GM18870 (cell line): ENCODE data around the gene GRID1.
"Not testable (repeated sequence)": the region's sequence is repeated elsewhere in the genome, so short reads cannot be mapped to it uniquely, and the experiment has no call there.

Source experiments
- ATAC-seq: cut with Tn5 transposase; IDR thresholded peaks from one replicate; pipeline ENCODE4 v1.9.1; 2021; ENCODE audit warnings: moderate library complexity; ENCODE audit not compliant: unreplicated experiment

GRID1 gene

DNA sequence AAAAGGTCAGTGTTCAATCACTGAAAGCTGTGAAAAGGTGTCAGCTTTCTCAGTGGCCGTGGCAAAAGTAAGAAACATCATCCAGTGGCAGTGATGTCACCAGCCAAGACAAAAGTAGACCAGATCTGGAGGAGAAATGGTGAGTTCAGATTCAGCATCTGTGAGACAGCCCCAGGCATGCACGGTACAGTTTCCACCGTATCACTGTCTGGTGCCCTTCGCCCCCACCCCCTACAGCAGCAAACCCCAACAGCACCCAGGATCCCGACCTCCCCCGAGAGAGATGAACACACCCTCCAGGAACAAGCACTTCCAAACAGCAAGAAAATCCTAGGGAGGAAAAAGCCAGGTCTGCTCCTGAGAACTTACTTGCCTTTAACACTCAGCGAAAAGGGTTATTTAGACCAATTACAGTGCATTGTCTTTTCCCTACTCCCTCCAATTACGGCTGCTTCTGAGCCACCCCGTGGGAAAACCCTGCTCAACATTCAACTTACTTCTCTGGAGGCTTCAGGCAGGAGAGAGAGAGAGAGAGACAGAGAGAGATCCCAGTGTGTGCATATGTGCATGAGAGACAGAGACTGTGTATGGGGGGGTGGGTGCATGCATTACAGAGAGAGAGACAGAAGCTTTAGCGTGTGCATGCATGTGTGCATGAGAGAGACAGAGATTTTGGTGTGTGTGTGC lies 189.6 kb downstream of the GRID1 start:
- ATAC-seq = no peak

DNA sequence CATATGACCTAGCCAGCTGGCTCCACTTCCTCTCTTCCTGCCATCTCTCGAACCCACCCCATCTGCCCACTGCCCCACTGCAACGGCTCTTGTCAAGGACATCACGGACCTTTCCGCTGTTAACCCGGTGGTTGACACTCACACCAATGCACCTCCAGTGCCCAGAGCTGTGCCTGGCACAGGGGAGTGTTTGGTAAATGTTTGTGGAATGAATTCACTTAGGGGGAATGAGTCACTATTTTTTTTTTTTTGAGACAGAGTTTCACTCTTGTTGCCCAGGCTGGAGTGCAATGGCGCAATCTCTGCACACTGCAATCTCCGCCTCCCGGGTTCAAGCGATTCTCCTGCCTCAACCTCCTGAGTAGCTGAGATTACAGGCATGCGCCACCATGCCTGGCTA lies 191.1 kb downstream of the GRID1 start:
- not testable (repeated sequence) for ATAC-seq

DNA sequence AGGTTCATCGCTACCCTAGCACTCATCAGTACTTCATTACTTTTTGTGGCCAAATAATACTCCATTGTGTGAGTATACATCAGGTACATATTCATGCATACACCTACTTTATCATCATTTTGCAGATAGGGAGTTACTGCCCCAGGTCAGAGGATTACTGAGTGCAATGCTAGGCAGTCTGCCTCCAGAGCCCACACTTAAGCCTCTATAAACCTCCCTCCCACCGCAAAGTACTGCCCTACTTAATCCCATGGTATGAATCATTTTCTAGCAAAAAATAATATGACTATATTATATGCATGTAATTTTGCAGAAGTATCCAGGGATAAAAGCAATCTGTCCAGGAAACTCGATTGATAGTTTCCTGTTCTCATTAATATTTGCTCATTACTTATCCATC lies 194.3 kb downstream of the GRID1 start:
- no peak for ATAC-seq

DNA sequence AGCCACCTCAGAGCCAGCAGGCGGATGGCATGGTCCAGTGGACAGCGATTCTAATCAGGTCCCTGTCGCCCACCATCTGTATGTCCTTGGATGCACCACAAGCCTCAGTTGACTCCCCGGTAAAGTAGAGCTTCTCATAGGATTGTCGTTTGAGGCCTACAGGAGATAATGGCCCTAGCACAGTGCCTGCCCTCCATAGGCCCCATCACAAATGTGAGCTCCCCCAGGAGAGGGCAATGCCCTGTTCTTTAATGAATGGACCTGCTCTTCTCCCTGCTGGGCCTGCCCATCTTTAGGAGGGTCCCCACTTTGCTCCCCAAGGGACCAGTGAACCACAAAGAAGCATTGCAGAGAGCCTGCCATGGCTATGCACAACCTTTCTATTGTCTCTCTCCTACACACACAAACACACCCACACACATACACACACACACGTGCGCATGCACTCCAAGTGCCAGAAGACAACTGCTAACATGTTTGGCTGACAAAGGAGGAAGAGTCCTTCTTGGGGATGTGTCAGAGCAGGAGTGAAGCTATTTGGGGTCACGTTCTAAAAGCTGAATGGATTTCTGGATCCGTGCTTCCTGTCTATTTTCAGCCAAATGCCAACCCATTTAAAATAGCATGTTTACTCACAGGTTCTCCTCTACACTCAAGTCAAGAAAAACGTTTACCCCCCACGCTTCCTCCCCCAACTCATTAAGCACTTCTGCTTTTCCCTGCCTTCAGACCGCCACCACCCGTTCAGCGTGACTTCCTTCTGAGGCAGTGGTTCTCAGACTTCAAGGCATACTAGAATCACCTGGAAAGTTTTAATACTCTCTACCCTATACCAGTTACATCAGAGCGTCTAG lies 196.1 kb downstream of the GRID1 start:
- ATAC-seq = no peak

DNA sequence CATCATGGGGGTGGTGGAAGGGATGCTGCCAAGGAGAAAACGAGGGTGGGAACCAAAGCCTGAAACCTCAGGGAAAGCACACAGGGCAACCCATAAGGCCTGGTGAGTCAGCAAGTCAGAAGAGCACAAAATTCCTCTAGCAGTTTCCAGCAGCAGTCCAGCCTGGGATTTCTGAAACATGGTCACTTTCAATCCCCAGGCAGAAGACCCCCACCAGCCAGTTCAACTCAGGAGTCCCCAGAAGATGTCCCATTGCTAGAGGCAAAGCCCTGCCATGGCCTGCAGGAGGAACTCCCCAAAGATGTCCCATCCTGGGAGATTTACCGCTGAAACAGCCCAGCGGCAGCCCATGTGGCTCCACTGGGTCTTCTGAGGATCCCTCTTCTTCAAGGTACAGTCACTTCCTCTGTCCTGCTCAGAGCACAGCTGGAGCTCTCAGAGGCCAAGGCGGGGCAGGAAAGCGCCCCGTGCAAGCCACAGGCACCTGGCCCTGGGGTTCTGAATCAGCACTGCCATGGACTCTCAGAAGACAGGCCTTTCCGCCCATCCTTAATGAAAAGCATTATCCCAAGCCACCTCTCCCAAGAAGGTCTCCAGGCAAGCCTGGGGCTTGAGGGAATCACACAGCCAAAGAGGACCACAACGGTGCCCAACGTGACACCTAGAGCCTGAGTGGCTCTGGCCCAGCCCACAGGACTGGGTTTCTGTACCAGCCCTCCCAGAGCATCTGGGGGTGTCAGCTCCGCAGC lies 196.9 kb downstream of the GRID1 start:
- no peak for ATAC-seq

DNA sequence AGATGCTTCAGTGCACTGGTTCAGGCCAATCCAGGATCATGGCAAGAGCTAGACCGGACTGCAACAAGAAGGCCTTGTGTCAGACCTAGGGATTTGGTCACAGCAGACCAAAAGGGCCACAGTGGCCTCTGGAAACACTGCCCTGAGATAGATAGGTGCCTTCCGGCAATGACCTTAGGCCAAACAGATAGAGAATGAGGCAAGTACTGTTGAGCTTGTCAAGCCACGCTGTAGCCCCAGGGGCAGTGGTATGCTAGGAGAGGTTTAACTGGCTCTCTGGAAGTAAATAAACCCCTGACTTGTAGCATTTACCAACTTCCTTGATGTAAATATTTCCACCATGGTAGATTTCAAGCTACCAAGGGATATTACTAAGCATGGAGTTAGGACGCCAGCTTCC lies 197.5 kb downstream of the GRID1 start:
- ATAC-seq = no peak

DNA sequence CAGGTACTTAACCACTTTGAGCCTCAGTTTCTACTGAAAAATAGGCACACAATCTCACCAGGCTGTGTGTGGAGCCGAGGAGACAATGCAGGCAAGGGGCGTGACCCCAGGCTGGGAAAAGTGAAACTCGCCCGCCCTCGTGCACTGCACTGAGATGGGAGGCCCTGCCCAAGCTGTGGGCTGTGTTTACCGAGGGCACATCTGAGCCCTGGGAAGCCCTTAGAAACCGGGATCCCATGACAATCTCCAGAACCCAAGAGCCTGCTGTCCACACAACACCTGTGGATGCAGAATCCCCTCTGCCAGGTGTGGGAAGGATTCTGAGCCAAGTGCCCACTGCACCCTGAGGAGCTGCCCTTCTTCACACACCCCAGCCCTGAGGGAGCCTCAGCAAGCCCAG lies 198.3 kb downstream of the GRID1 start:
- no peak for ATAC-seq

DNA sequence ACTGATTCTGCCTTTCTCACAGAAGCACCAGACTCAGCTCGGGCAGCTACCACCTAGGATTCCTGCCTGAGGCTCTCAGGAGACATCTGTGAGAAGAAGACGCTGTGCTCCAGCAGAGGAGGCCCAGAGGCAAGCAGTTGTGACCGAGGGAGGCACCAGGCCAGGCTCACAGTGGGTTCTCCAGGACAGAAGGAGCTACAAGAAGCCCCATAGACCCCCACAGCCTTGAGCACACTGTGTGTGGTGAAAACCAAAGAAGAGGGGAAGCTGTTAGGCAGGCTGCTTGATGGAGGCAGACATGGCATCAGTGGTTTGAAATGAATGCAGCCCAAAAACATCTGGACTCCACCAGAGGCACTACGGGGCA lies 198.8 kb downstream of the GRID1 start:
- ATAC-seq = no peak

DNA sequence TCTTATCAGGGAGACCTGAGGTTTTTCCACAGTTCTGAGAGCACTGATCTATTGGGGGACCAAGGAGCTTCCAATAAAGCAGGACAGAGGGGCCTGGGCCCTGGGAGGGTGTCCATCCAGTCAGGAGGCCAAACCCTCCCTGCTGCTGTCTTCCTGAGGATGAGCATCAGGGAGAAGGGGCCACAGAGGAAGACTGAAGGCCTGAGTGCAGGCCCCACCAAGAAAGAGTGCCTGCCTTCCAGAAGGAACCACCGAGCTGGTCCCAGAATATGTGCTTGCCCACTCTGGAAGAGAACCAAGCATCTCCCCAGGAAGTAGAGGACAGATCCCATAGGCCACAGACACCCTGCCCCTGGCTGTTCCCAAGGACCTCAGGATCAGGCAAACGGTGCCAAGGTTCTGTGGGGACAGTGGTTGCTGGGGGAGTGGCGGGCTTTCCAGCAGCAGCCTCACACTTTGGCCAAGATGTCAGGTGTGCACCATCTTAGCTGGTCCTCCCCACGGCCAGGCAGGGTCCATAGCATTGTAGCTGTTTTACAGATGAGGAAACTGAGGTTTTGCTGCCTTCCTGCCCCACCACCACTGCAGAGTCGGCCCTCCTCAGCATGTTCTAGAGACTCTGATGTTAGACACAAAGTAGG lies 199.4 kb downstream of the GRID1 start:
- no peak for ATAC-seq

DNA sequence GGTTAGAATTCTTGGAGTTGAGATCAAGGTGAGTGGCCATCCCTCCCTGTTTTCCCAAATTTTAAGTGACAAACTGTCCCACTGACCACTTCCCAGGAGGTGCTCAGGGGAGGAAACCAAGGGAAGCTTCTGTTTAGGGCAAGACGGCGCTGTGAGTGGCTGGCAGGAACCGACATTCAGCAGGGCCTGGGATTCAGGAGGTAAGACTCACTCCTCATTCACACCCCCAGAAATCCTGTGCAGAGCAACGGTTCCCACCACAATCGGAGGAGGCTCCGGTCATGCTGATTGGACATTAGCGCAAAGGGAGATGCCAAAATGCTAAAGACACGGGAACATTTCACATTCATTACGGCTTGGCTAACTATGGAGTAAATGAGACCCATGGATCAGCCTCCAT lies 200.9 kb downstream of the GRID1 start:
- ATAC-seq = no peak

DNA sequence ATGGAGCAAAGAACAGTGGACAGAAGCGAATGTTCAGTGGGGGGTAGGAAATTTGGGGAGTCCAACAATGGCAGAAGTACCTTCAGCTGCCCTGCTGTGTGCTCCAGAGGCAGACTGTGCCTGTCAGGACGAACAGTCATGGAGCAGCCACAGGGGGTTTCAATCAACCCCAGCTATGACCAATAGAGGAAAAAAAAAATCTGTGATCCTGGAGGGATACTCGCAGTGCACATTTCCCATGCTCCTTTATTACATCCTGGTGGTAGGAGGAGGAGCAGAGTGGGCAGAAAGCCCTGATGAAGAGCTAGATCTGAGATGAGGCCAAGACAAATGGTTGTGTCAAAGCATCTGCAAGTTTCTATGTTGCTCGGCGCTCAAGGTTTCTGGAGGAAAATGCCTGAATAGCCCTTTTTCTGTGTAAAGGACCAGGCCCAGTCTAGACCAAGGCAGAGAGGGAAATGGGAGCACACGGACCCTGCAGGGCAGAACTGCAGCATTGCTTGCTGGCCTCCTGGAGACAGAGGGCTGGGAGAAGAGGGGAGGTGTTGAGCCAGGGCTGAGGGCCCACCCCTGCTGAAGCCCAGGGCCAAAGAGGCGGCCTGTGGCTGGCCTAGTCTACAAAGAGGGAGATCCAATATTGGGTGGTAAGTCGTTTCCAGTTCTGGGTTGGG lies 201.5 kb downstream of the GRID1 start:
- no peak for ATAC-seq

DNA sequence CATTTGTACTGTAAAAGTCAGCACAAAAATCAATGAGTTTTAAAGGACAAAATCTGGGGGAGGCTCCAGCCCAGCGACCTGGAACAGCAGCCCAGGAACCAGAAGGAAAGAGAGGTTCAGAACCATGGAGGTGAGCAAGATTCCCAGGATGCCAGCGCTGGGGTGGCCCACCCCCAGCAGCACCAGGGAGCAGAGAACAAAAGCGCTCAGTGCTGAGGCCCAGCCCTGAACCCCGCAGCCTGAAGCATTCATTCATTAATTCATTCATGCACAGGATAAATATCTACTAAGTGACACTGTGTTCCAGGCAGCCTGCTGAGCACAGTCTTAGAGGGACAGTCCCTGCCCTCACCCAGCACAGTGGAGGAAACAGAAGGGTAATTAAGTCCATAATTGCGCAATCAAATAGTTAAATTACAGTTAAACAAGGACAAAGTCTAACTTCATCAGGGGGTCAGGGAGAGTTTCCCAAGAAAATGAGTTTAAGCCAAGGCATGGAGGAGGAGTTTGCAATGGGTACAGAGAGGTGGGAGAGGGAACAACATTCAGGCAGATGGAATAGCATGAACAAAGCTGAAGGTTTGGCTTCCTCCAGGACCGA lies 202.3 kb downstream of the GRID1 start:
- ATAC-seq = no peak

DNA sequence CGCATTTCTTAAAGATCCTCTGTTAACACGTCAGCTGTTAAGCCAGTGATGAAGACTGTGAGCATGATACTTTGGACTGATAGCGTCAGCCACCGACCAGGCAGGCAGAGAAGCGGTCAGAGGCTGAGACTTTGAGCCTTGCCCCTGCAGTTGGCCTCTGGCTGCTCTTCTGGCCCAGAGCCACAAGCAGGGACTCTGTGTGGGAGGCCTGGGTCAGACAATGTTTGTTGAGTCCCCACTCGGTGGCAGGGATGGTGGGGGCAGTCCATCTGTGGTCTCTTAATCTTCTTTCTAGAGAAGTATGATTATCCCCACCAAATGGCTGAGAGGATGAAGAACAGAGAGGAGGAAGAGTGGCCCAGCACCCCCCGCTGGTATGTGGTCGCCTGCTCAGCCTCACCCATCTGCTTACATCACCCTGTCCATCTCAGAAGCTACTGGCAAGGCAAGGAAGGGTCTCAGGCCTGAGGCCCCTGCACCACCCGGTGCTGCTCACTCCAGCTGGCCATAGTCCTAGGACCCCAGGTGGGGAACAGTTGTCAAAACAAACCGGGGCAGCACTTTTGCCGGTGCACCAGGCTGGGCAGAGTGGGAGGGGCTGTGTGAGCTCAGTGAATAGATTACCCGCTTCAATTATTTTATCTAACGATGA lies 202.9 kb downstream of the GRID1 start:
- ATAC-seq = no peak

DNA sequence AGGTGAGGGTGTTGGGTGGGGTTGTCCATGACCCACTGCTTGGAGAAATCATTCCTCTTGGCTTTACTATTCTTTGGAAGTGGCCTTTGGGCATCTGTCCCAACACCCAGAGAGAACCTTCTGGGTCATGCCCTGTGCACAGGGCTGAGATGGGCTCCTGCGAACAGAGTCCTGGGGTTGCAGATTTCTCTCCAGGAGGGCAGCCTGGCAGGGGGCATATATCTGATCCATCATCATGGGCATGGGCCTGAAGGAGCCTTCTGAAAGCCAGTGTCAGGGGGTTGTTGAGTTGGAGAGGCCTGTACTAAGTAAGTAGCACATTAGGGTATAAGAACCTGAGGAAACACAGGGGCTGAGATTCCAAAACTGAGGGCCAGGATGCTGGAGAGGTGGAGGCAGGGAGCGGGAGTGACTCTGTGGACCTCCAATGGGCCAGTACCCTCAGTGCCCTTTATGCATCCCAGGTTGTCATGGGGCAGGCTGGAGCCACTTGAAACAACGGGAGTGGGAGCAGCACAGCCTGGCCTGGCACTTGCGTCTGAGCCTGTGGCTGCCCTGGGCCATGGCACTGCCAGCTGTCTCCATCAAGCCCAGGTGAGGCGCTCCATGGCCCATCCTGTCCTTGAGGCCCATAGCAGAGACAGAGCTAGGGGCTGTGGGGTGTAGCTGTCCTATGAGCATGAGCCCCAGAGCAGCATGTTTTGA lies 203.7 kb downstream of the GRID1 start:
- no peak for ATAC-seq

DNA sequence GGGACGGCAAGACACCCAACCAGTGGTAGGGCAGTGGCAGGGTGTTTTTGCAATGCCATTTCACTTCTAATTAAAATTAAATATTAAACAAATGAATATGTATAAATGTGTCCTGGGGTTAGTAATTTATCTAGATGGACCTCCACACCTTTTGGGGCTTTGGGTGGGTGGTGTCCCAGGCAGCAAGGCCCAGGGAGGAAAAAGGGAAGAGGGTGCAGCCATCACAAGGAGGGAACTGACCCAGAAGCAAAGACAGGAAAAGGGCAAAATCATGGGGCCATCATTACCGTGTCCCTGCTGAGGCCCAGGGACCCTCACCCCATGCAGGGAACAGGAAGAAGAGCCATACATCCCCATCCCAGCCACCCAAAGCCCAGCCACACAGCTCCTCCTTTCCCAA lies 204.6 kb downstream of the GRID1 start:
- no peak for ATAC-seq

DNA sequence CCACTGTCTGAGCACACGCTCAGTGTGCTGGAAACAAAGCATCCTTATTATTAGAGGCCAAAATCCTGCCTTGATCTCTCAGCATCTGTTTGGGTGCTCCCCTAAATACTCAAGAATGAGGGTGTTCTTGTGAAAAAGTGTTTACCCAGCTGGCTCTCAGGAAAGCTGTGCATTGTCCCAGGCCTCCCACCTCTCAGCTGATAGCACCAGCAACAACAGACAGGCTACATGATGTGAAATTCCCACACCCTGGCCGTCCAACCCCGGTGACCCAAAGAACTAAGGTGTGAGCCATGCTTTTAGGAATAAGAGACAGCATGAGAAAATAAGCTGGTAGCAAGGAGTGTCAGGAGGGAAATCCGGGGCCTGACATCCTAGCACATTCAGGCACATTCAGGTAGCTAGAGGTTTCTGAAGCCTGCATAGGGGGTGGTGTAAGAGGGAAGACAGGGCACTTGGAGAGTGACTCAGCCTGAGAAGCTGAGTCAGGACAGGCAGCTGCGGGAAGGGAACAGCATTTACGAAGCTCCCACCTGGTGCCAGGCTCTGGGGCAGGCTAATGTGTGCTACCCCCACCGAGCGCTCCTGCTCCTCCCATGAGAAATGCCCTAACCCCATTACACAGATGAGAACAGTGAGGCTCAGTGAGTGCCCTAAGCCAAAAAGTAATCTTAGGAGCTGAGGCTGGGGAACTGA lies 205.6 kb downstream of the GRID1 start:
- ATAC-seq = no peak

DNA sequence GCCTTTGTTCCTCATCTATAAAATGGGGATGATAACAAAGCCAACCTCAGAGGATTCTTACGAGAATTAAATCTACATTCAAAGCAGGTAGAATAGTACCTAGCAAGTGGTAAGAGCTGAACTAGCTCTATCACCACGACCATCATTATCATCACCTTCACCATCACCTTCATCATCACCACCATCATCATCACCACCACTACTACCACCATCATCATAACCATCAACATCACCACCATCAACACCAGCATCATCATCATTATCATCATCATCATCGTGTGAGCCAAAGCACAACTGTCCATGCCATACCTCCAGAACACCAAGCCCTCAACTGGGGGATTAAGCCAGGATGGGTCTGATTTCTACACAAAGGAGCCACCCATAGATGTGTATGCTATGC lies 206.8 kb downstream of the GRID1 start:
- no peak for ATAC-seq

DNA sequence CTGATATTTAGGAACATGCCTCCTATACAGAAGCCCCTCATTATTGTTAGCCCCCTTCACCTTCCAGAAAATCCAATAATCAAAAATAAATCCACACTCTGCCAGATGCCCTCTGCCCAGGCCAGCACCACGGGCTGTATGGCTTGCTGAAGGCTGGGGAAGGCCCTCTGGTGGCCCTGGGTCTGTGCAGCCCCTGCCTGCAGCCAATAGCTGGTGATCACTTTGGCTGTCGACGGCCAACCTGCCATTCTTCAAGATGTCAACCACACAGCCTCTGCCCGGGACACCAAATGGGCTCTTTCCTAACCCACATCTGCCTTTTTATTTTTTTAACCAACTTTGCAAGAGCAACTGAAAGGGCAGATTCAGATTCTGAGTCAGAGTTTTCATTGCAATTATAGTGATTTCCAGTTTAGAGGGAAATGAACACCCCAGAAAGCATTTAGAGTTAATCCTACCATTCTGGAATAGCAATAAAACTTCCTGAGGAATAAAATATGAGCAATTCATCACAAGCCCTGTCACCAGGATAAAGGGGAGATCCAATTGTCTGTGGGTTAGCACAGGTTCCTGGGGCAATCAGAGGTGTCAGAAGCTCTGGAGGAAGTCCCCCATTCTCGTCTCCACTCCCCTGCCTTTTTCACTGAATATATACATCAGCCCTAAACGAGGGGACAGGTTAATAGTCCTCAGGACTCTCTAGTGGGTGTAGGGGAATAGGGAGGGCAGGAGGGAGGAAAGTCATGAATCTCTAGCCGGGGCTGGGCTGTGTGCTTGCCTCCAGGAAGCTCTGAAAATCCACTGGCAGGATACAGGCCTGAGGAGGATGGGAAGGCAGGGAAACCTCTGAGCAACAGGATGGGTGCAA lies 211.3 kb downstream of the GRID1 start:
- ATAC-seq = no peak
